ENCODE data around the gene MARCHF3. TPM values are rescaled to one million over a fixed set of nuclear protein-coding genes. Genes with fewer than 3 reads are reported as not detected.

The MARCHF3 gene
- 4.8 TPM for polyA plus RNA-seq (2012; ENCODE audit: missing spikeins)

GRCh38 chr5:127030259-127031146, at the start of gene MARCHF3:
Gene MARCHF3, minus strand, starts transcription at chr5:127030558. Its CDS starts 112,387 bp downstream, at chr5:126918171.
- peak; percentile 90 for DNase-seq (ENCODE audit: insufficient read length)
- peak; percentile 100 for FAIRE-seq

GRCh38 chr5:127079994-127080491, 49.7 kb upstream of the MARCHF3 start:
- no peak for DNase-seq (ENCODE audit: insufficient read length)
- FAIRE-seq, result no peak
- no peak for TF ChIP-seq TAF1 (IDR thresholded peaks at IDR 0.05; ENCODE audit: borderline replicate concordance, low read depth, low read length)
- TF ChIP-seq POLR2AphosphoS5 (IDR thresholded peaks at IDR 0.05; ENCODE audit: low read depth, low read length), result no peak
- TF ChIP-seq POLR2A (IDR thresholded peaks at IDR 0.05; ENCODE audit: low read depth, low read length), result no peak

More at GRCh38 chr5:127030259-127031146, at the start of gene MARCHF3:
- TF ChIP-seq TAF1 (IDR thresholded peaks at IDR 0.05; ENCODE audit: borderline replicate concordance, low read depth, low read length) (peak; percentile 67), POLR2A (IDR thresholded peaks at IDR 0.05; ENCODE audit: low read depth, low read length) (peak; percentile 90), POLR2AphosphoS5 (IDR thresholded peaks at IDR 0.05; ENCODE audit: low read depth, low read length) (peak; percentile 83)

- no peak for TF ChIP-seq POLR2A (IDR thresholded peaks at IDR 0.05; ENCODE audit: low read depth, low read length)
- no peak for TF ChIP-seq POLR2AphosphoS5 (IDR thresholded peaks at IDR 0.05; ENCODE audit: low read depth, low read length)
- no peak for TF ChIP-seq TAF1 (IDR thresholded peaks at IDR 0.05; ENCODE audit: borderline replicate concordance, low read depth, low read length)
- DNase-seq (ENCODE audit: insufficient read length), result no peak
- FAIRE-seq, result no peak
These were observed 47.0 kb upstream of the MARCHF3 start for GRCh38 chr5:127077366-127077765.

GRCh38 chr5:127076315-127077129, 46.2 kb upstream of the MARCHF3 start:
- TF ChIP-seq POLR2A (IDR thresholded peaks at IDR 0.05; ENCODE audit: low read depth, low read length), result no peak
- no peak for TF ChIP-seq POLR2AphosphoS5 (IDR thresholded peaks at IDR 0.05; ENCODE audit: low read depth, low read length)
- no peak for TF ChIP-seq TAF1 (IDR thresholded peaks at IDR 0.05; ENCODE audit: borderline replicate concordance, low read depth, low read length)
- DNase-seq (ENCODE audit: insufficient read length) (no peak), FAIRE-seq (no peak)

- no peak for FAIRE-seq
- DNase-seq (ENCODE audit: insufficient read length), result no peak
- no peak for TF ChIP-seq POLR2A (IDR thresholded peaks at IDR 0.05; ENCODE audit: low read depth, low read length)
- no peak for TF ChIP-seq TAF1 (IDR thresholded peaks at IDR 0.05; ENCODE audit: borderline replicate concordance, low read depth, low read length)
- TF ChIP-seq POLR2AphosphoS5 (IDR thresholded peaks at IDR 0.05; ENCODE audit: low read depth, low read length), result no peak
These were observed 44.1 kb upstream of the MARCHF3 start for GRCh38 chr5:127074466-127074865.

GRCh38 chr5:127072861-127073846, 42.8 kb upstream of the MARCHF3 start, which contains the start of gene C5orf63:
Gene C5orf63, minus strand, starts transcription at chr5:127073502. Its CDS starts 14,507 bp downstream, at chr5:127058995.
- TF ChIP-seq POLR2AphosphoS5 (IDR thresholded peaks at IDR 0.05; ENCODE audit: low read depth, low read length) (peak; percentile 79), POLR2A (IDR thresholded peaks at IDR 0.05; ENCODE audit: low read depth, low read length) (peak; percentile 84), TAF1 (IDR thresholded peaks at IDR 0.05; ENCODE audit: borderline replicate concordance, low read depth, low read length) (0 out of 2 replicates have a peak, but pooled peaks have one; percentile 35)
- DNase-seq (ENCODE audit: insufficient read length) (peak; percentile 63), FAIRE-seq (no peak)

GRCh38 chr5:127070243-127070642, 39.9 kb upstream of the MARCHF3 start:
- FAIRE-seq (no peak), DNase-seq (ENCODE audit: insufficient read length) (no peak)
- no peak for TF ChIP-seq POLR2A (IDR thresholded peaks at IDR 0.05; ENCODE audit: low read depth, low read length)
- TF ChIP-seq TAF1 (IDR thresholded peaks at IDR 0.05; ENCODE audit: borderline replicate concordance, low read depth, low read length), result no peak
- TF ChIP-seq POLR2AphosphoS5 (IDR thresholded peaks at IDR 0.05; ENCODE audit: low read depth, low read length), result no peak

GRCh38 chr5:127068493-127069214, 38.3 kb upstream of the MARCHF3 start:
- no peak for FAIRE-seq
- DNase-seq (ENCODE audit: insufficient read length), result no peak

GRCh38 chr5:127066721-127067120, 36.4 kb upstream of the MARCHF3 start:
- no peak for TF ChIP-seq POLR2AphosphoS5 (IDR thresholded peaks at IDR 0.05; ENCODE audit: low read depth, low read length)
- DNase-seq (ENCODE audit: insufficient read length), result no peak
- FAIRE-seq, result no peak

More at GRCh38 chr5:127068493-127069214, 38.3 kb upstream of the MARCHF3 start:
- TF ChIP-seq POLR2A (IDR thresholded peaks at IDR 0.05; ENCODE audit: low read depth, low read length) (no peak), POLR2AphosphoS5 (IDR thresholded peaks at IDR 0.05; ENCODE audit: low read depth, low read length) (no peak), TAF1 (IDR thresholded peaks at IDR 0.05; ENCODE audit: borderline replicate concordance, low read depth, low read length) (no peak)

Data from GM12892 (cell line).